ENCODE results near the gene ADCY1.

The ADCY1 gene

GRCh38 chr7:45638916-45639315 lies 64.7 kb downstream of the ADCY1 start:
- no peak for DNase-seq (ENCODE audit: low read depth)
- H3K4me3 ChIP-seq (ENCODE audit: low read length): no peak overlapping the region
- TF ChIP-seq, protein P1, sequence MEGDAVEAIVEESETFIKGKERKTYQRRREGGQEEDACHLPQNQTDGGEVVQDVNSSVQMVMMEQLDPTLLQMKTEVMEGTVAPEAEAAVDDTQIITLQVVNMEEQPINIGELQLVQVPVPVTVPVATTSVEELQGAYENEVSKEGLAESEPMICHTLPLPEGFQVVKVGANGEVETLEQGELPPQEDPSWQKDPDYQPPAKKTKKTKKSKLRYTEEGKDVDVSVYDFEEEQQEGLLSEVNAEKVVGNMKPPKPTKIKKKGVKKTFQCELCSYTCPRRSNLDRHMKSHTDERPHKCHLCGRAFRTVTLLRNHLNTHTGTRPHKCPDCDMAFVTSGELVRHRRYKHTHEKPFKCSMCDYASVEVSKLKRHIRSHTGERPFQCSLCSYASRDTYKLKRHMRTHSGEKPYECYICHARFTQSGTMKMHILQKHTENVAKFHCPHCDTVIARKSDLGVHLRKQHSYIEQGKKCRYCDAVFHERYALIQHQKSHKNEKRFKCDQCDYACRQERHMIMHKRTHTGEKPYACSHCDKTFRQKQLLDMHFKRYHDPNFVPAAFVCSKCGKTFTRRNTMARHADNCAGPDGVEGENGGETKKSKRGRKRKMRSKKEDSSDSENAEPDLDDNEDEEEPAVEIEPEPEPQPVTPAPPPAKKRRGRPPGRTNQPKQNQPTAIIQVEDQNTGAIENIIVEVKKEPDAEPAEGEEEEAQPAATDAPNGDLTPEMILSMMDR (IDR thresholded peaks at IDR 0.05; ENCODE audit: insufficient read depth, low read depth, low read length, missing control alignments): no peak

- no peak for DNase-seq (ENCODE audit: low read depth)
- TF ChIP-seq, protein P1 (IDR thresholded peaks at IDR 0.05; ENCODE audit: insufficient read depth, low read depth, low read length, missing control alignments): no peak
- no peak overlapping the region for H3K4me3 ChIP-seq (ENCODE audit: low read length)
Observed at GRCh38 chr7:45642044-45642443, 67.9 kb downstream of the ADCY1 start.

- H3K4me3 ChIP-seq (ENCODE audit: low read length): no peak overlapping the region
- DNase-seq (ENCODE audit: low read depth): no peak
- TF ChIP-seq, protein P1 (IDR thresholded peaks at IDR 0.05; ENCODE audit: insufficient read depth, low read depth, low read length, missing control alignments): no peak
Observed at GRCh38 chr7:45643630-45644029, 69.5 kb downstream of the ADCY1 start.

DNA sequence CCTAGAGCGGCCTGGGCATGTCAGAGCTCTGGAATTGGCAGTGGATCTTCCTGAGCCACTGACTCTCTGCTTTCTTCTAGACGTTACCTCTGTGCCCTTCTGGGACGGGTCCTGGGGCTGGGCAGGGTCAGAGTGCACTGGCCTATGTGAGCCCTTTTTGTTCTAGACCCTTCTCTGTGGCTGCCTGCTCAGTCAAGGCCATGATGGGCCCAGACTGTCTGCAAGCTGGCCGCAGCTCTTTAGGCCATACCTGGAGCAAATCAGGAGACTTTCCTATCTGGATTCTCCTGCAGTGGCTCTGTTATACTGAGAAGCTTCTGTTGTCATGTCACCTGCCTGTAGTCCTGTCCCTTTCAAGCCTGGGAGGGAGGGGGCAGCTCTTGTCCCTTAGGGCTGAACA lies 70.1 kb downstream of the ADCY1 start:
- TF ChIP-seq, protein P1 (IDR thresholded peaks at IDR 0.05; ENCODE audit: insufficient read depth, low read depth, low read length, missing control alignments): no peak
- no peak overlapping the region for H3K4me3 ChIP-seq (ENCODE audit: low read length)
- DNase-seq (ENCODE audit: low read depth): no peak

DNA sequence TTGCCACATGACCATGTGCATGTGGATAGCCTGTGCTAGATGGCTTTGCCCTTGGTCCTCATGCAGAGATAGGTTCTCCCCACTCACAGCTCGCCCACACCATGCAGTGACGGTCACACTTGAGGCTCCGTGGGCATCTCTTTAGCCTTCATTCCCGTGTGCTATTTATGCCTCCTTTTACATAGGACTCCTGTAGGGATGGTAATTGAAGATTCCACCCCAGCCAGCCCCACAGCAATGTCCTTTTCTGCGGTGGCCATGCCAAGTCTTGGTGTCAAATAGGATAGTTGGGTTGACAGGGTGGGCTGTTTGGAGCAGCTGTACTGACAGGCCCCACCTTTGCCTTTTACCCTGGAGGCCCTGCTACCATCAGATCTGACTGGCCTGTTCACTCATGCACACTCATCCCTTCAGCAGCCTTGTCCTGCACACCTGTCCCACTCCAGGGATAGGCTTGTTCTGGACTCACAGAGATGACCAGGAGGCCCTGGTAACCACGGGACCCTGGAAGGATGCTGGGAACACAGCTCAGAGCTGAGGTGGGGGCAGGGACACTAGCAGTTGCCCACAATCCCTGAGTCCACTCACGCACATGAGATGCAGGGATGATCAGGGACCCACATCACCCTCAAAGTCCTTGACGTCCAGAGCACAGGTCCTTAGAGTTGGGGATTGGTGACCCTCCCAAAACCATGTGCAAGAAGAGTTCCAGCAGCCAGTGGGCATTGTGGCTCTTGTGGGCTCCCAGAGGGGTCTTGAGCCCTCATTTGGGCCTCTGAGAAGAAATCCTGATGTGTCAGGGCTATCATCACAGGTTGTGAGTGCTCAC lies 71.2 kb downstream of the ADCY1 start:
- TF ChIP-seq, protein P1 (IDR thresholded peaks at IDR 0.05; ENCODE audit: insufficient read depth, low read depth, low read length, missing control alignments): no peak

GRCh38 chr7:45646207-45646821 lies 72.1 kb downstream of the ADCY1 start:
- H3K4me3 ChIP-seq (ENCODE audit: low read length): no peak overlapping the region
- TF ChIP-seq, protein P1 (IDR thresholded peaks at IDR 0.05; ENCODE audit: insufficient read depth, low read depth, low read length, missing control alignments): no peak
- no peak for DNase-seq (ENCODE audit: low read depth)

More for the DNA sequence above, 71.2 kb downstream of the ADCY1 start:
- H3K4me3 ChIP-seq (ENCODE audit: low read length): no peak overlapping the region
- no peak for DNase-seq (ENCODE audit: low read depth)

Measured in epithelial cell of esophagus (primary cell).